HG02623 (cell line): Measurements from ENCODE around the gene ZNF799.
"Not testable (repeated sequence)": the region's sequence is repeated elsewhere in the genome, so short reads cannot be mapped to it uniquely, and the experiment has no call there.

ENCODE experiments used
- ATAC-seq: cut with Tn5 transposase; IDR thresholded peaks from one replicate; pipeline ENCODE4 v1.9.1; 2021; ENCODE audit warnings: moderate library complexity; ENCODE audit not compliant: unreplicated experiment

Gene ZNF799

DNA sequence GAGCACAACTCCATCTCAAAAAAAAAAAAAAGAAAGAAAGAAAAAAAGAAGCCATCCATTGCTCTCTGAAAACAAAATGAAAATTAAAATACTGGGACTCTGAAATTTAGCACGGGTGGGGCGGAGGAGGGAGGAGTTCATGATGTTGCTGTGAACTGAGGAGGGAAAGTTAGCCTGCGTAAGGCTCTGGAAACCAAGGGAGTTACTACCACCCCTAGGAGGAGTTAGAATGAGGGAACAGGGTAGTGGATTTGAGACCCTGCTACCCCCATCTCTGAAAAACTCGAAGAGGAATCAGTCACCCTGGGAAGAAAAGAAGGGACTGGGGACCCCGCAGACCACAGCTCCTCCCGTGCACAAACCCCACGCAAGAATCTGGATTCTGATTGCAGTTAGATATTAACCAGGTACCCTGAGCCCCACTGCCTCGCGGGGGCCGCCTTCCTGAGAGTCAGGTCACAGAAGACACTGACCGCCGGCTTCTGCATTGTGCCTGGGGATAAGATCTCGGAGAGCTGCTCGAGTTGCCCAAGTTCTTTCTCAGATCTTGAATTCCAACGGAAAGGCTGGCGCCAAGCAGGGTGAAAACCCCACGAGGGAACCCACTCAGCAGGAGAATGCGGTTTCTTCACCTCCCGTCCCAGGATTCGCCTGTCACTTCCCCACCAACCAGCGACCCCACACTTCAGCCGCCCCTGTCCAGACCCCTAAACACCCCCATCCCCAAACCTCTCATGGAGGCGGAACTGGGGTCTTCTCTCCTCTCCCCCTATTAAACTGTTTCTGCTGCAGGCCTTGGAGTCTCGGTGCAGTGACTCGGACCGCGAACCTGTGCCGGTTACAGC lies 36.5 kb downstream of the ZNF799 start:
- ATAC-seq: no peak

DNA sequence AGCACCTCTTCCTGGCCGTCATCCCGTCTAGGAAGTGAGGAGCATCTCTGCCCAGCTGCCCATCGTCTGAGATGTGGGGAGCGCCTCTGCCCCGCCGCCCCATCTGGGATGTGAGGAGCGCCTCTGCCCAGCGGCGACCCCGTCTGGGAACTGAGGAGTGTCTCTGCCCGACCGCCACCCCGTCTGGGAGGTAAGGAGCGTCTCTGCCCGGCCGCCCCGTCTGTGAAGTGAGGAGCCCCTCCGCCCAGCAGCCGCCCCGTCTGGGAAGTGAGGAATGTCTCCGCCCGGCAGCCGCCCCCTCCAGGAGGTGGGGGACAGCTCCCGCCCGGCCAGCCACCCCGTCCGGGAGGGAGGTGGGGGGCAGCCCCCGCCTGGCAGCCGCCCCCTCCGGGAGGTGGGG lies 38.8 kb downstream of the ZNF799 start:
- ATAC-seq: not testable (repeated sequence)

- ATAC-seq: no peak
Observed at GRCh38 chr19:12353375-12353774, 47.7 kb downstream of the ZNF799 start.

- ATAC-seq: no peak
Observed at GRCh38 chr19:12350890-12351197, 50.2 kb downstream of the ZNF799 start.

- no peak for ATAC-seq
Observed at GRCh38 chr19:12350185-12350889, 50.7 kb downstream of the ZNF799 start.

- no peak for ATAC-seq
Observed at GRCh38 chr19:12346896-12347295, 54.2 kb downstream of the ZNF799 start.

- ATAC-seq: no peak
Observed at GRCh38 chr19:12345197-12345596, 55.9 kb downstream of the ZNF799 start.
